HEK293T (cell line): ENCODE measurements around the gene MT1E.

Experiments used
- ARNT ChIP-seq: fragments of 450-650 bp; IDR thresholded peaks from 2 replicates; pipeline ENCODE4 v1.6.1; 2017; ENCODE audit warnings: mild to moderate bottlenecking
- BHLHE40 ChIP-seq: fragments of 450-650 bp; IDR thresholded peaks from 2 replicates; pipeline ENCODE4 v1.6.1; 2016; ENCODE audit warnings: mild to moderate bottlenecking, moderate library complexity, borderline replicate concordance
- FOXA1 ChIP-seq: fragments of 450-650 bp; IDR thresholded peaks from 2 replicates; pipeline ENCODE4 v1.6.1; 2016; ENCODE audit warnings: mild to moderate bottlenecking
- FOXM1 ChIP-seq: fragments of 450-650 bp; IDR thresholded peaks from 2 replicates; pipeline ENCODE4 v1.6.1; 2017; ENCODE audit warnings: mild to moderate bottlenecking, borderline replicate concordance
- HDGF ChIP-seq: fragments of 450-650 bp; IDR thresholded peaks from 2 replicates; pipeline ENCODE4 v1.6.1; 2017; ENCODE audit warnings: antibody characterized with exemption, borderline replicate concordance
- LEF1 ChIP-seq: fragments of 450-650 bp; IDR thresholded peaks from 2 replicates; pipeline ENCODE4 v1.6.1; 2017; ENCODE audit warnings: mild to moderate bottlenecking, borderline replicate concordance
- NFRKB ChIP-seq: fragments of 450-650 bp; IDR thresholded peaks from 2 replicates; pipeline ENCODE4 v1.6.1; 2016; ENCODE audit warnings: mild to moderate bottlenecking, moderate library complexity
- PKNOX1 ChIP-seq: fragments of 450-650 bp; IDR thresholded peaks from 2 replicates; pipeline ENCODE4 v1.6.1; 2016
- SP1 ChIP-seq: fragments of 450-650 bp; IDR thresholded peaks from 2 replicates; pipeline ENCODE4 v1.6.1; 2017
- ZNF384 ChIP-seq: fragments of 450-650 bp; IDR thresholded peaks from 2 replicates; pipeline ENCODE4 v1.6.1; 2016

DNA sequence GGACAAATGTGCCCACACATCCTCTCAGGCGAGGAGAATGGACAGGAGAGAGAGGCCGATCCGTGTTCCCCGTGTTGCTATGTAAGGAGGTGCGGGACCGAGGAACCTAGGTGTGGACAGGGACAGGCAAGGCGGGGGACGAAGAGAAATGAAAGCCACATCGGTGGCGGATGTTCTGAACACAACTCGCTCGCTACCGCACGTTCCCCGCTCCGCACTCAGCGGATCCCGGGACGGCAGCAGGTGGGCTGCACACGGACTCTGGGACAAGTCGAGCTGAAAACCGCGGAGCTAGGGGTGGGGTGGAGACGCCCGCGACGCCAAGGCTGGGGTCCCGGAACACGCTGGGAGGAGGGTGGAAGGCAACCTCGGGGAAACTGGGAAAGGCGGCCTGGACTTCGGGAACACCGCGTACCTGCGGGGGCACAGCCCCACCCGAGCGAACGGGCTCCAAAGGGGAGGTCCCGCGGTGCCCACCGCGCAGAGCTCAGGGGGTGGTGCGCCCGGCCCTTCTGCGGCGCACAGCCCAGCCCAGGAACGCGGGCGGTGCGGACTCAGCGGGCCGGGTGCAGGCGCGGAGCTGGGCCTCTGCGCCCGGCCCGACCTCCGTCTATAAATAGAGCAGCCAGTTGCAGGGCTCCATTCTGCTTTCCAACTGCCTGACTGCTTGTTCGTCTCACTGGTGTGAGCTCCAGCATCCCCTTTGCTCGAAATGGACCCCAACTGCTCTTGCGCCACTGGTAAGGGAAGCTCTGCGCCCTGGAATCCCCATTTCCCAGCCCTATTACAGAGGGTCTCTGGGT is at the start of gene MT1E:
- TF ChIP-seq ZNF384 (no peak), LEF1 (no peak), FOXM1 (no peak), NFRKB (no peak), SP1 (no peak), BHLHE40 (no peak), FOXA1 (no peak), HDGF (no peak), PKNOX1 (no peak), ARNT (no peak)
